Transverse colon (tissue), 3 donors: ENCODE data around the gene UNC13B.

Source experiments
- POLR2A ChIP-seq: fragments of 450-650 bp; IDR thresholded peaks from one replicate; pipeline ENCODE4 v1.6.1; 2016; ENCODE audit warnings: antibody characterized with exemption, mild to moderate bottlenecking, moderate library complexity
- TF ChIP-seq, protein P1 (sequence below), 5 experiments: fragments of 200-600 bp in 3 of 5; fragments of 450-650 bp in 2 of 5; sonication (generic) in 3 of 5; IDR thresholded peaks; 1 replicate in 2 of 5; 2 replicates in 3 of 5; pipeline ENCODE4 v1.5.1; 2016 to 2017; ENCODE audit warnings: antibody characterized with exemption in 5 of 5, inconsistent platforms in 3 of 5, mild to moderate bottlenecking in 2 of 5, moderate library complexity in 1 of 5

DNA sequence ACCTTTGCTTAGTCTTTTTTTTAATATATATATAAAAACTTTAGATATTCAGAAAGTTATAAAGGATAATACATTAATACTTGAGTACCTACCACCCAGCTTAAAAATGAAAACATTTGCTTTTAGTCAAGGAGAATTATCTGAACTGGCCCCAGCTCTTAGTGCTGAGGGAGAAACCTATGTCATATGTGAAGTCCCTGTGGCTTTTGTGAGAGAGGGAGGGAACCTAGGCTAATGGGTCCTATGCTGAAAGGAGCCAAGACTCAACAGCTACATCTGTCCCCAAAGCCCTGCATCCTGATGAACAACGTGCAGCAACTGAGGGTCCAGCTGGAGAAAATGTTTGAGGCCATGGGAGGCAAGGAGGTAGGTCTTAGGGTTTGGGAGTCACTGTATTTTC is 236.1 kb downstream of the UNC13B start:
- TF ChIP-seq POLR2A, result no peak
- TF ChIP-seq, protein P1, sequence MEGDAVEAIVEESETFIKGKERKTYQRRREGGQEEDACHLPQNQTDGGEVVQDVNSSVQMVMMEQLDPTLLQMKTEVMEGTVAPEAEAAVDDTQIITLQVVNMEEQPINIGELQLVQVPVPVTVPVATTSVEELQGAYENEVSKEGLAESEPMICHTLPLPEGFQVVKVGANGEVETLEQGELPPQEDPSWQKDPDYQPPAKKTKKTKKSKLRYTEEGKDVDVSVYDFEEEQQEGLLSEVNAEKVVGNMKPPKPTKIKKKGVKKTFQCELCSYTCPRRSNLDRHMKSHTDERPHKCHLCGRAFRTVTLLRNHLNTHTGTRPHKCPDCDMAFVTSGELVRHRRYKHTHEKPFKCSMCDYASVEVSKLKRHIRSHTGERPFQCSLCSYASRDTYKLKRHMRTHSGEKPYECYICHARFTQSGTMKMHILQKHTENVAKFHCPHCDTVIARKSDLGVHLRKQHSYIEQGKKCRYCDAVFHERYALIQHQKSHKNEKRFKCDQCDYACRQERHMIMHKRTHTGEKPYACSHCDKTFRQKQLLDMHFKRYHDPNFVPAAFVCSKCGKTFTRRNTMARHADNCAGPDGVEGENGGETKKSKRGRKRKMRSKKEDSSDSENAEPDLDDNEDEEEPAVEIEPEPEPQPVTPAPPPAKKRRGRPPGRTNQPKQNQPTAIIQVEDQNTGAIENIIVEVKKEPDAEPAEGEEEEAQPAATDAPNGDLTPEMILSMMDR (IDR thresholded peaks at IDR 0.05), result no peak
